ENCODE data around the gene CCNL2.
"Not testable (repeated sequence)": the region's sequence is repeated elsewhere in the genome, so short reads cannot be mapped to it uniquely, and the experiment has no call there.

- TF ChIP-seq CTCF (IDR thresholded peaks at IDR 0.05; ENCODE audit: low read length); EZH2 (optimal IDR thresholded peaks at IDR 0.05; ENCODE audit: low read depth, low read length): not testable (repeated sequence)
Observed at GRCh38 chr1:1428967-1429366, 29.8 kb upstream of the CCNL2 start.
